H1 (cell line): ENCODE measurements around the gene TOB1. TPM values are rescaled to one million over a fixed set of nuclear protein-coding genes. Genes with fewer than 3 reads are reported as not detected.

Experiments used
- CTCF ChIA-PET: fragments of 300-600 bp; sonication (Branson Sonifier 250); formaldehyde crosslinking; loops from one replicate; lab custom pipeline; 2021; ENCODE audit not compliant: partially characterized antibody; lab: Charles Lee
- POLR2A ChIA-PET: fragments of 300-600 bp; sonication (Branson Sonifier 250); formaldehyde crosslinking; loops from one replicate; lab custom pipeline; 2021; ENCODE audit warnings: inconsistent platforms; ENCODE audit not compliant: partially characterized antibody; lab: Charles Lee
- DNase-seq, 2 experiments: peaks; one replicate each; pipeline versions ENCODE4 v3.0.0 to v3.0.0-alpha.2; 2010 to 2022; ENCODE audit warnings: low spot score in 2 of 2, low read depth in 1 of 2, mixed read lengths in 1 of 2
- FAIRE-seq: peaks from 2 replicates; lab custom pipeline; 2011; peaks lifted over from hg19 to GRCh38; lab: Jason Lieb, UNC
- H2AFZ ChIP-seq: 2 replicates; pipeline ENCODE4 v1.8.1; 2012; ENCODE audit warnings: low read length, inconsistent platforms
- H2AK5ac ChIP-seq: 2 replicates; pipeline ENCODE4 v1.6.1; 2013; ENCODE audit warnings: low read depth, low read length
- H2BK120ac ChIP-seq: replicated peaks from 2 replicates; pipeline ENCODE3; 2013; ENCODE audit warnings: low read depth, low read length, inconsistent platforms
- H2BK12ac ChIP-seq: 2 replicates; pipeline ENCODE4 v1.6.1; 2013; ENCODE audit warnings: low read depth, low read length
- H2BK15ac ChIP-seq: 2 replicates; pipeline ENCODE4 v1.6.1; 2013; ENCODE audit warnings: low read length
- H2BK20ac ChIP-seq: 2 replicates; pipeline ENCODE4 v1.6.1; 2013; ENCODE audit warnings: low read length
- H2BK5ac ChIP-seq: 2 replicates; pipeline ENCODE4 v1.6.1; 2013; ENCODE audit warnings: low read depth, low read length
- H3K14ac ChIP-seq: 2 replicates; pipeline ENCODE4 v1.6.1; 2013; ENCODE audit warnings: inconsistent platforms; ENCODE audit not compliant: insufficient read length
- H3K18ac ChIP-seq: 2 replicates; pipeline ENCODE4 v1.6.1; 2013; ENCODE audit warnings: low read length; ENCODE audit errors: extremely low read depth
- H3K23ac ChIP-seq: 2 replicates; pipeline ENCODE4 v1.6.1; 2013; ENCODE audit warnings: inconsistent platforms; ENCODE audit not compliant: insufficient read length
- H3K23me2 ChIP-seq: 2 replicates; pipeline ENCODE4 v1.6.1; 2013; ENCODE audit warnings: low read depth, low read length
- H3K27ac ChIP-seq: 2 replicates; pipeline ENCODE4 v1.6.1; 2011; ENCODE audit warnings: low read depth, low read length, inconsistent platforms
- H3K27me3 ChIP-seq, 4 experiments: replicated peaks in 1 of 4; 1 replicate in 1 of 4; 2 replicates in 3 of 4; pipeline versions ENCODE4 v1.6.1 to v1.8.1; 2011 to 2013; ENCODE audit warnings: low read length in 3 of 4, mild to moderate bottlenecking in 3 of 4, inconsistent platforms in 2 of 4, mixed read lengths in 2 of 4, moderate library complexity in 1 of 4; ENCODE audit not compliant: control insufficient read depth in 3 of 4, insufficient read depth in 3 of 4; ENCODE audit errors: extremely low read depth in 1 of 4
- H3K36me3 ChIP-seq, 4 experiments: 2 replicates each; pipeline versions ENCODE4 v1.6.1 to v1.8.1; 2011 to 2013; ENCODE audit warnings: mild to moderate bottlenecking in 4 of 4, low read length in 3 of 4, moderate library complexity in 2 of 4, control low read depth in 1 of 4, inconsistent platforms in 1 of 4; ENCODE audit not compliant: insufficient read depth in 4 of 4, control insufficient read depth in 2 of 4
- H3K4ac ChIP-seq: replicated peaks from 2 replicates; pipeline ENCODE3; 2013; ENCODE audit warnings: low read length, low read depth, mixed read lengths, inconsistent platforms; ENCODE audit not compliant: insufficient read length
- H3K4me1 ChIP-seq, 4 experiments: replicated peaks in 1 of 4; 1 replicate in 1 of 4; 2 replicates in 3 of 4; pipeline versions ENCODE4 v1.6.1 to v1.8.1; 2011 to 2013; ENCODE audit warnings: low read length in 3 of 4, inconsistent platforms in 2 of 4, mixed read lengths in 1 of 4; ENCODE audit not compliant: insufficient read depth in 4 of 4, control insufficient read depth in 3 of 4
- H3K4me2 ChIP-seq, 2 experiments: 2 replicates each; pipeline versions ENCODE4 v1.6.1 to v1.8.1; 2011 to 2013; ENCODE audit warnings: low read depth in 2 of 2, low read length in 2 of 2, control low read depth in 1 of 2, inconsistent platforms in 1 of 2, mild to moderate bottlenecking in 1 of 2; ENCODE audit not compliant: insufficient read depth in 1 of 2
- H3K4me3 ChIP-seq, 4 experiments: fragments of 200-600, 300-600 bp in 1 of 4; sonication (generic), shearing (Covaris generic), sonication (Bioruptor Twin) in 1 of 4; 2 replicates each; pipeline versions ENCODE4 v1.5.1 to v1.8.1; 2011 to 2016; ENCODE audit warnings: low read length in 4 of 4, low read depth in 3 of 4, control low read depth in 2 of 4, inconsistent platforms in 2 of 4, mild to moderate bottlenecking in 2 of 4, mixed read lengths in 1 of 4, moderate library complexity in 1 of 4; ENCODE audit not compliant: insufficient read depth in 2 of 4; ENCODE audit errors: extremely low read depth in 1 of 4
- H3K56ac ChIP-seq: replicated peaks from 2 replicates; pipeline ENCODE3; 2013; ENCODE audit warnings: low read depth, mild to moderate bottlenecking, mixed read lengths, low read length, inconsistent platforms; ENCODE audit not compliant: insufficient read length
- H3K79me1 ChIP-seq: 2 replicates; pipeline ENCODE4 v1.6.1; 2013; ENCODE audit warnings: low read depth, low read length, control low read depth
- H3K79me2 ChIP-seq, 2 experiments: 2 replicates each; pipeline versions ENCODE4 v1.6.1 to v1.8.1; 2012 to 2013; ENCODE audit warnings: low read length in 2 of 2, mild to moderate bottlenecking in 2 of 2, inconsistent platforms in 1 of 2; ENCODE audit not compliant: insufficient read depth in 2 of 2, control insufficient read depth in 1 of 2
- H3K9ac ChIP-seq, 4 experiments: replicated peaks in 1 of 4; 1 replicate in 1 of 4; 2 replicates in 3 of 4; pipeline versions ENCODE4 v1.6.1 to v1.8.1; 2011 to 2013; ENCODE audit warnings: low read depth in 3 of 4, low read length in 3 of 4, control low read depth in 2 of 4, mild to moderate bottlenecking in 2 of 4, moderate library complexity in 2 of 4, inconsistent platforms in 1 of 4; ENCODE audit errors: extremely low read depth in 1 of 4
- H3K9me3 ChIP-seq, 2 experiments: 2 replicates each; pipeline versions ENCODE4 v1.6.1 to v1.8.1; 2012 to 2013; ENCODE audit warnings: mild to moderate bottlenecking in 2 of 2, moderate library complexity in 2 of 2, control low read depth in 1 of 2, inconsistent platforms in 1 of 2, low read depth in 1 of 2, low read length in 1 of 2, mixed read lengths in 1 of 2; ENCODE audit not compliant: insufficient read depth in 2 of 2
- H4K20me1 ChIP-seq, 2 experiments: replicated peaks in 1 of 2; 2 replicates each; pipeline versions ENCODE3 to v1.8.1; 2011 to 2013; ENCODE audit warnings: inconsistent platforms in 2 of 2, low read length in 2 of 2, mild to moderate bottlenecking in 1 of 2; ENCODE audit not compliant: insufficient read depth in 2 of 2, control insufficient read depth in 1 of 2
- H4K5ac ChIP-seq: 2 replicates; pipeline ENCODE4 v1.6.1; 2013; ENCODE audit warnings: low read length, low read depth, mixed read lengths, inconsistent platforms; ENCODE audit not compliant: insufficient read length
- H4K8ac ChIP-seq: 2 replicates; pipeline ENCODE4 v1.8.0; 2013; ENCODE audit warnings: mild to moderate bottlenecking, moderate library complexity, low read length, inconsistent platforms; ENCODE audit not compliant: insufficient read depth; ENCODE audit errors: extremely low read depth
- H4K91ac ChIP-seq: replicated peaks from 2 replicates; pipeline ENCODE3; 2013; ENCODE audit warnings: low read length, mixed read lengths, inconsistent platforms; ENCODE audit not compliant: insufficient read length
- CHD1 ChIP-seq: IDR thresholded peaks from 2 replicates; pipeline ENCODE4 v1.6.1; 2012; ENCODE audit warnings: low read depth, low read length, improper control_type of control experiment
- HDAC6 ChIP-seq: IDR thresholded peaks from one replicate; pipeline ENCODE4 v1.7.1; 2012; ENCODE audit warnings: low read depth, mild to moderate bottlenecking, inconsistent platforms, low read length, moderate library complexity
- JUN ChIP-seq: IDR thresholded peaks from 2 replicates; pipeline ENCODE4 v1.6.1; 2011; ENCODE audit warnings: low read depth, mild to moderate bottlenecking, improper control_type of control experiment, low read length
- KDM1A ChIP-seq: fragments of 200-600, 300-600 bp; sonication (generic); IDR thresholded peaks from 2 replicates; pipeline ENCODE4 v1.7.1; 2016; ENCODE audit warnings: mild to moderate bottlenecking, low read length, borderline replicate concordance
- KDM5A ChIP-seq: fragments of 200-600 bp; IDR thresholded peaks from 2 replicates; pipeline ENCODE4 v1.7.1; 2012; ENCODE audit warnings: mild to moderate bottlenecking, low read length, inconsistent platforms, mixed read lengths
- POLR2A ChIP-seq, 2 experiments: IDR thresholded peaks; 1 replicate in 1 of 2; 2 replicates in 1 of 2; pipeline ENCODE4 v1.6.1; 2011; ENCODE audit warnings: low read depth in 2 of 2, low read length in 2 of 2, mild to moderate bottlenecking in 2 of 2; ENCODE audit errors: control extremely low read depth in 1 of 2
- RFX5 ChIP-seq: IDR thresholded peaks from 2 replicates; pipeline ENCODE4 v1.6.1; 2011; ENCODE audit warnings: low read depth, low read length, improper control_type of control experiment, borderline replicate concordance
- SRF ChIP-seq: IDR thresholded peaks from 2 replicates; pipeline ENCODE4 v1.6.1; 2011; ENCODE audit warnings: mild to moderate bottlenecking, low read depth, low read length, moderate library complexity
- TBP ChIP-seq: IDR thresholded peaks from 2 replicates; pipeline ENCODE4 v1.6.1; 2011; ENCODE audit warnings: low read depth, low read length, improper control_type of control experiment
- WGBS, 2 experiments: shearing (Covaris generic) in 1 of 2; methylation state at CpG; one replicate each; pipeline versions ENCODE4 v1.1.6 to v1.1.7; 2013 to 2015; ENCODE audit warnings: low lambda C conversion rate in 2 of 2, mixed read lengths in 2 of 2, inconsistent platforms in 1 of 2, low coverage in 1 of 2, missing lambda C conversion rate in 1 of 2; ENCODE audit not compliant: insufficient replicate concordance in 2 of 2, insufficient coverage in 1 of 2, insufficient read length in 1 of 2; ENCODE audit errors: extremely low coverage in 1 of 2, missing lambda C conversion rate in 1 of 2; 5-methylcytosine and 5-hydroxymethylcytosine counted together
- polyA plus RNA-seq, 7 experiments: library from polyadenylated mRNA; depleted of rRNA in 3 of 7; stranded (reverse) in 5 of 7; unstranded in 2 of 7; fragments of >200 nt in 5 of 7; fragments of 200-250 nt in 2 of 7; gene quantifications; 1 replicate in 5 of 7; 2 replicates in 1 of 7; 4 replicates in 1 of 7; pipeline versions ENCODE4 v1.2.1 to v1.2.3, GENCODE V29; 2011 to 2013; ENCODE audit warnings: missing spikeins in 2 of 7, mixed read lengths in 2 of 7
- total RNA-seq: library from RNA; stranded (reverse); fragmentation: NEBNext Ultra II Directional; extraction: Animal tissue kit (Norgen Biotek cat#: 25700); gene quantifications from 2 replicates; pipeline ENCODE4 v1.2.1, GENCODE V29; 2021
- TF ChIP-seq, protein P1 (sequence below): IDR thresholded peaks from 2 replicates; pipeline ENCODE4 v1.6.1; 2012; ENCODE audit warnings: inconsistent platforms

TOB1 gene
- total and polyA plus RNA-seq, 2 of the 8 experiments (the other 6 are each of a cell fraction or from before 2014, with no cell fraction given): 14.4 to 20.8 TPM

DNA sequence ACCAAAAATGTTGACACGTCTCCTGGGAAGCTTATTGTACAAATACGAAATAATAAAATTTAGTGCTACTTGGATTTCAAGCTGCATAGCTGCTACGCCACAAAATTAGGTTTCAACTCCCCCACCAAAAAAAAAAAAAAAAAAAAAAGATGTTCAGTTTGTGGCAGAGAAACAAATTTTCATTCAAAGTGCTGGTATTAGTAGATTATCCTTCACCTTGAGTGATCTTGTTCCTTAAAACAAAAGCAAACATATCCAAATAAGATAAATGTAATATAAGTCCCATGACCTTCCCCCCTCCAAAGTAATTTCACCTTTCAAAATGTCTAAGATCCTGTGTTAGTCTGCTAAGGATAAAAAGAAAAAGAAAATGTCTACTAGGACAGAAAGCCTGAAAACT is 2.2 kb downstream of the TOB1 start:
- peak overlapping the region in 2 of 4 experiments; percentile 77 to 81; a peak in 3 of 8 replicates for H3K4me3 ChIP-seq
- 80% methylated on average over 3 of the region's 3 CpGs; no CpG with 5 or more reads in 1 of the 2 experiments for WGBS, 2 experiments
- TF ChIP-seq TBP (no peak), JUN (no peak), KDM1A (no peak), POLR2A (IDR thresholded peaks at IDR 0.05; ENCODE audit: control extremely low read depth in 1 of 2, low read depth in 2 of 2, low read length in 2 of 2) (no peak), HDAC6 (no peak), RFX5 (no peak), KDM5A (no peak), CHD1 (no peak), SRF (no peak)
- TF ChIP-seq, protein P1, sequence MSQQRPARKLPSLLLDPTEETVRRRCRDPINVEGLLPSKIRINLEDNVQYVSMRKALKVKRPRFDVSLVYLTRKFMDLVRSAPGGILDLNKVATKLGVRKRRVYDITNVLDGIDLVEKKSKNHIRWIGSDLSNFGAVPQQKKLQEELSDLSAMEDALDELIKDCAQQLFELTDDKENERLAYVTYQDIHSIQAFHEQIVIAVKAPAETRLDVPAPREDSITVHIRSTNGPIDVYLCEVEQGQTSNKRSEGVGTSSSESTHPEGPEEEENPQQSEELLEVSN: no peak

More for the DNA sequence above, 2.2 kb downstream of the TOB1 start:
- ChIA-PET CTCF (interaction anchor here (0.6 to 31.7 kb wide), 14 partner anchors 13 to 98 kb away, joined by 3 to 735 read pairs (median 4); no protein-coding TSS in a partner anchor), POLR2A (interaction anchor here (0.9 to 9.7 kb wide), 10 partner anchors 8 to 85 kb away, joined by 3 to 308 read pairs (median 5); no protein-coding TSS in a partner anchor)
- Histone ChIP-seq H3K27me3 (no peaks in the 10 kb centered on the region), H2BK5ac (no peak overlapping the region), H3K56ac (no peak overlapping the region), H3K23me2 (peaks cover 4% of the 10 kb centered on the region; the same call in 1 of the 2 replicates), H3K14ac (no peak overlapping the region), H3K79me2 (peaks cover 0 to 37% of the 10 kb centered on the region in 2 experiments; a peak in 3 of 4 replicates), H3K18ac (no peak overlapping the region), H3K9me3 (no peaks in the 10 kb centered on the region), H3K9ac (no peak overlapping the region), H4K5ac (no peak overlapping the region), H4K20me1 (peaks cover 7 to 12% of the 10 kb centered on the region in 2 experiments), H3K27ac (no peak overlapping the region), H2AFZ (no peak overlapping the region), H3K4me1 (peaks cover 0 to 2% (median 0%) of the 10 kb centered on the region in 4 experiments; a peak in 3 of 7 replicates), H2BK15ac (no peak overlapping the region), H2AK5ac (no peak overlapping the region), H3K23ac (no peak overlapping the region), H3K79me1 (no peaks in the 10 kb centered on the region), H3K4ac (no peak overlapping the region), H2BK120ac (no peak overlapping the region), H2BK20ac (no peak overlapping the region), H2BK12ac (no peak overlapping the region), H4K8ac (no peak overlapping the region; the same call in 1 of the 2 replicates), H3K4me2 (peak overlapping the region; percentile 61 to 81; a peak in 2 of 4 replicates), H3K36me3 (peaks cover 0 to 14% (median 4%) of the 10 kb centered on the region in 4 experiments; a peak in 4 of 8 replicates), H4K91ac (no peak overlapping the region)
- FAIRE-seq: no peak
- no peak for DNase-seq
